Measurements from ENCODE around the gene CEBPZ.

CEBPZ gene

GRCh38 chr2:37180640-37181039, 50.8 kb downstream of the CEBPZ start:
- no peak for DNase-seq (ENCODE audit: low spot score)

- no peak for DNase-seq (ENCODE audit: low spot score)
Observed at GRCh38 chr2:37180006-37180639, 51.3 kb downstream of the CEBPZ start.

GRCh38 chr2:37173741-37174140, 57.7 kb downstream of the CEBPZ start:
- DNase-seq (ENCODE audit: low spot score): no peak

- no peak for DNase-seq (ENCODE audit: low spot score)
Observed at GRCh38 chr2:37171624-37171950, 59.8 kb downstream of the CEBPZ start.

GRCh38 chr2:37168217-37168981, 63.0 kb downstream of the CEBPZ start:
- DNase-seq (ENCODE audit: low spot score): peak; percentile 50

GRCh38 chr2:37167636-37168180, 63.7 kb downstream of the CEBPZ start:
- no peak for DNase-seq (ENCODE audit: low spot score)

GRCh38 chr2:37164757-37165156, 66.6 kb downstream of the CEBPZ start:
- no peak for DNase-seq (ENCODE audit: low spot score)

- DNase-seq (ENCODE audit: low spot score): peak; percentile 79
Observed at GRCh38 chr2:37156857-37157714, 74.3 kb downstream of the CEBPZ start, which contains the start of gene EIF2AK2. TSS of gene EIF2AK2 (minus strand) at chr2:37156980. CDS start at chr2:37147806, 9,174 bp downstream.

- DNase-seq (ENCODE audit: low spot score): peak; percentile 4
Observed at GRCh38 chr2:37156071-37156856, 75.1 kb downstream of the CEBPZ start.

GRCh38 chr2:37154785-37155184, 76.6 kb downstream of the CEBPZ start:
- DNase-seq (ENCODE audit: low spot score): no peak

GRCh38 chr2:37153224-37153623, 78.2 kb downstream of the CEBPZ start:
- DNase-seq (ENCODE audit: low spot score): no peak
